ENCODE results near the gene FAAP100. TPM values are rescaled to one million over a fixed set of nuclear protein-coding genes. Genes with fewer than 3 reads are reported as not detected.

FAAP100 gene
- total and polyA plus RNA-seq, 9 donors, result 0.77 to 29.1 (median 25.0) TPM

DNA sequence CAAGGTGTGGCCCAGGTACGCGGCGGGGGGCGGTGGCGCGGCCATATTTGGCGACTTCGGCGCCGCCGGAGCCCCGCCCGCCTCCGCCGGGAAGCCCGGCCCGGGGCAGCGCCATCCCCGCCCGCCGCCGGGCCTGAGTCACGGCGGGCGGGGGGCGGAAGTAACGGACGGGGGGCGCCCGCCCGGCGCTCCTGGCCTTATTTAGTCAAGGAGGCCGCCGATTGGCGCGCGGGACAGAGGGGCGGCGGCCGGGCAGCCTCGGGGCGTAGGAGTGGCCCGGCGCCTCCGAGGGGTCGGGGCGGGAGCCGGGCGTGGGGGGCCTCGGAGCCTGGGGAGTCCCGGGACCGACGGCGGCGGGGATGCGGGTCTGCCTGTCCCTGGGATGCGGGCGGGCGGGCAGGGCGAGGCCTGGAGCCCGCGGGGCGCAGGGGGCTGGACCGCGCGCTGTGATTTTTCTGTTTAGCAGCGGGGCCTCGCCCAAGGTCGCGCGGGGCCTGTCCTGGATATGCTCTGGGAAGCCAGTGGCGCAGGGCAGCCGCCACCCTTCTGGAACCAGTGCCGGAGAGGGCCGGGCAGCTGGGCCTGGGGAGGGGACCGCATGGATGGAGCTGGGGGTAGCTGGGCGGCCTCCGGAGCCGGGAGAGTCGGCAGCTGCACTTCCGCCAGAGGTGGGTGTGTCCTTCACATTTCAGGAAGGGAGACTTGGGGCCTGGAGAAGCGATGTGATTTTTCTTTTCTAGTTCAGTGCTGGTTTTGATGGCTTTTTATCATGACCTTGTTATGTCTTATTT is 37.2 kb downstream of the FAAP100 start:
- DNase-seq, result peak; percentile 83 to 89 (median 84)
- H3K36me3 ChIP-seq, result no peaks in the 10 kb centered on the region
- peaks cover 18% of the 10 kb centered on the region for H3K4me1 ChIP-seq (ENCODE audit: insufficient read depth)
- intact Hi-C loops (cut with DNase I), result loop anchor here in 2 of 4 donors (5.0 kb wide), 2 partner anchors 113 to 118 kb away; partner anchors contain the start of gene BAHCC1 (in 1 of the 2)
- H3K27me3 ChIP-seq, result no peaks in the 10 kb centered on the region
- no peaks in the 10 kb centered on the region for H3K9me3 ChIP-seq
- 0 to 1% (median 0%) methylated on average over 49 to 82 of the region's 82 CpGs for WGBS, 3 donors
- peak overlapping the region; percentile 93 for H3K4me3 ChIP-seq
- TF ChIP-seq POLR2A (IDR thresholded peaks at IDR 0.05), result peak; percentile 72
- no peak for TF ChIP-seq CTCF (IDR thresholded peaks at IDR 0.05)
- peak overlapping the region; percentile 98 to 100 for H3K27ac ChIP-seq

- intact Hi-C loops (cut with DNase I), result loop anchor here in 2 of 4 donors (5.0 kb wide), 2 partner anchors 112 to 117 kb away; partner anchors contain the start of gene BAHCC1 (in 1 of the 2)
- H3K4me1 ChIP-seq (ENCODE audit: insufficient read depth), result peaks cover 14% of the 10 kb centered on the region
Observed at GRCh38 chr17:81514489-81514738, 37.7 kb downstream of the FAAP100 start.

DNA sequence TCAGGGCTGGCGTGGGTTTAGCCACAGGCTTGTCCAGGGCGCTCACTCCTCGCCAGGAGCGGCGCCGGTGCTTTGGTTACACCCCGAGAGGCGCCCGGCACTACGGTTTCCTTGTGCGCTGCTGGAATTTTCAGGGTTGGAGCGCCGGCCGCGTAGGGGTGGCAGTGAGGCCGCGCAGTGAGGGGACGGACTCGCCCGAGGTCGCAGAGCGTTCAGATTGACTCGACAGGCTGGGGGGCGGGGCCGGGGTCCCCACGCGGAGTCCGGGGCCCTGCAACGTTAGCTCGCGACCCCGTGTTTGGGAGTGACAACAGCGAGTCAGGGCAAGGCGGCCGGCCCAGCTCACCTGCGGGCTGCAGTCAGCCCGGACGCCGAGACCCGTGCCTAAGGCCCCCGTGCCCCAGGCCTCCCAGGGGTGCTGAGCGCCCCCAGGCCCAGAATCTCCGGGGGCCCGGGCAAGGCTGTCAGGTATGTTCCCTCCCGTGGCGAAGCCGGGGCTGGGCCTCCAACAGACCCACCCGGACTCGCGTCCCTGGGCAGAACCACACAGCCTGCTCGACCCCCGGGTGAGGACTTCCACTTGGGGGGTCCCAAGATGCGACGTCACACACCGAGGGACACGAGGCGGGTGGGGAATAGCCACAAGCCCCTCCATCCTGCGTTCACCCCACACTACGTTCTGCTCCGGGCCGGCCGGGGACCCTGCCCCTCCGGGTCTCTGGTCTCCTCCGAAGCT is 38.2 kb downstream of the FAAP100 start:
- intact Hi-C loops (cut with DNase I), result loop anchor here in 2 of 4 donors (5.0 kb wide), 2 partner anchors 112 to 117 kb away; partner anchors contain the start of gene BAHCC1 (in 1 of the 2)
- Histone ChIP-seq H3K27me3 (no peaks in the 10 kb centered on the region), H3K4me3 (peak overlapping the region; percentile 93), H3K36me3 (no peaks in the 10 kb centered on the region), H3K27ac (peak overlapping the region; percentile 98 to 100), H3K4me1 (ENCODE audit: insufficient read depth) (peaks cover 13% of the 10 kb centered on the region), H3K9me3 (no peaks in the 10 kb centered on the region)
- 0 to 1% (median 1%) methylated on average over 60 to 64 of the region's 64 CpGs for WGBS, 3 donors
- DNase-seq, result peak; percentile 61 to 81 (median 70)
- TF ChIP-seq EP300 (IDR thresholded peaks at IDR 0.05), result no peak
- no peak for TF ChIP-seq POLR2A (IDR thresholded peaks at IDR 0.05)
- no peak for TF ChIP-seq CTCF (IDR thresholded peaks at IDR 0.05)

More at GRCh38 chr17:81514489-81514738, 37.7 kb downstream of the FAAP100 start:
- no peaks in the 10 kb centered on the region for H3K36me3 ChIP-seq
- 0 to 4% (median 1%) methylated on average over 7 to 34 of the region's 34 CpGs for WGBS, 3 donors
- TF ChIP-seq EP300 (IDR thresholded peaks at IDR 0.05) (no peak), CTCF (IDR thresholded peaks at IDR 0.05) (no peak), POLR2A (IDR thresholded peaks at IDR 0.05) (no peak)
- H3K4me3 ChIP-seq, result peak overlapping the region; percentile 93
- peak overlapping the region; percentile 98 to 100 for H3K27ac ChIP-seq
- no peak for DNase-seq
- H3K27me3 ChIP-seq, result no peaks in the 10 kb centered on the region
- H3K9me3 ChIP-seq, result no peaks in the 10 kb centered on the region

GRCh38 chr17:81513372-81513752 is 38.8 kb downstream of the FAAP100 start:
- no peak for TF ChIP-seq POLR2A (IDR thresholded peaks at IDR 0.05)
- TF ChIP-seq EP300 (IDR thresholded peaks at IDR 0.05), result no peak
- TF ChIP-seq CTCF (IDR thresholded peaks at IDR 0.05), result no peak
- Histone ChIP-seq H3K36me3 (no peaks in the 10 kb centered on the region), H3K4me1 (ENCODE audit: insufficient read depth) (peaks cover 14% of the 10 kb centered on the region), H3K9me3 (no peaks in the 10 kb centered on the region), H3K4me3 (peak overlapping the region; percentile 93), H3K27me3 (no peaks in the 10 kb centered on the region), H3K27ac (peak overlapping the region; percentile 98 to 100)
- intact Hi-C loops (cut with DNase I), result loop anchor here in 2 of 4 donors (5.0 kb wide), 2 partner anchors 111 to 116 kb away; partner anchors contain the start of gene BAHCC1 (in 1 of the 2)
- WGBS, 3 donors, result 0 to 1% (median 1%) methylated on average over 20 to 23 of the region's 23 CpGs
- DNase-seq, result peak; percentile 67 to 79 (median 74)

Measured in ovary (tissue), 9 donors.